OCI-LY7 (cell line): ENCODE measurements around the gene NDUFV1.

Experiments
- CTCF ChIP-seq: fragments of 200-600 bp; sonication (generic); conservative IDR thresholded peaks from 2 replicates; pipeline ENCODE4 v1.5.1; 2014; ENCODE audit warnings: mild to moderate bottlenecking, antibody characterized with exemption, low read length, moderate library complexity, mixed read lengths
- EZH2phosphoT487 ChIP-seq: fragments of 200-600 bp; sonication (generic); IDR thresholded peaks from 2 replicates; pipeline ENCODE4 v1.6.1; 2018; ENCODE audit warnings: low read depth, borderline replicate concordance, mild to moderate bottlenecking, mixed run types, antibody characterized with exemption, low read length, moderate library complexity, mixed read lengths

- TF ChIP-seq CTCF: no peak
- no peak for TF ChIP-seq EZH2phosphoT487
Measured at GRCh38 chr11:67640758-67641337, 34.1 kb downstream of the NDUFV1 start.
